GM18873 (cell line): ENCODE measurements around the gene BRMS1.
"Not testable (repeated sequence)": the region's sequence is repeated elsewhere in the genome, so short reads cannot be mapped to it uniquely, and the experiment has no call there.

ENCODE experiments used
- ATAC-seq: cut with Tn5 transposase; IDR thresholded peaks from one replicate; pipeline ENCODE4 v1.9.1; 2021; ENCODE audit warnings: mild to moderate bottlenecking, moderate library complexity, moderate number of reproducible peaks; ENCODE audit not compliant: unreplicated experiment, low FRiP score

BRMS1 gene

DNA sequence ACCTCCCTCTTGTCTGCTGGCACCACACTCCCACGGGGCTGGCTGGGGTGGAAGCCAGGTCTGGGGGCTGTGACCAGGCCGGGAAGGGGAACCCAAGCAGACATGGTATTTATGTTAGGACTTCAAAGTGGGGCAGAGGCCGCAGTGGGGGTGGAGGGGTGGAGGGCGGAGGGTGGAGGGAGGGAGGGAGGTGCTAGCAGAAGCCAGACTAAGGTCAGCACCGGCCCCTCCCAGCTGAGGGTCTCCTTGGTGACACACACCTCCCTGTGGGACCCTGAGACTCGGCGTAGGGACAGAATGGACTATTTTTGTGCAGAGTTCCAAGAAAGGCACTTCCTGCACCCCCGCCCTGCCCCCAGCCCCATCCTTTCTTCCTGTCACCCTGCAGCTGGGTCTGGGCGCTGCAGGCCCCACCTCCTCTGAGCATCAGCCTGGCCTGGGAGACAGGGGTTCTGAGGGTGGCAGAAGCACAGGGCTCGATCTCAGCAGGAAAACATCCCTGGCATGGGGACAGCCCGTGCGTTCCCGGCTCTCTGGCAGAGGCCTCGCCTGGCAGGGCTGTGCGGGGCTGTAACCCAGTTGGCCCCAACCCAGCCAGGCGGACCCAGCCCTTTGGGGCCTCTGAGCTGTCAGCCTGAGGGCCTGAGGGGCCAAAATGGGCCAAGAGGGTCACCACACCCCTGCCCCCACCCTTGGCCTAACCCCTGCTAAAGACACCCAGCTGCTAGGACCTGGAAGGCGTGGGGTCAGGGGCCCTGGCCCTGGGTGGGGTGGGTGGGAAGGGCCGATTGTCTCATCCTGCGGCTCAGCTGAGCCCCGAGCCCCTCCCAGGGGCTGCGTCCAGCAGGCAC lies 18.4 kb downstream of the BRMS1 start:
- ATAC-seq = no peak

DNA sequence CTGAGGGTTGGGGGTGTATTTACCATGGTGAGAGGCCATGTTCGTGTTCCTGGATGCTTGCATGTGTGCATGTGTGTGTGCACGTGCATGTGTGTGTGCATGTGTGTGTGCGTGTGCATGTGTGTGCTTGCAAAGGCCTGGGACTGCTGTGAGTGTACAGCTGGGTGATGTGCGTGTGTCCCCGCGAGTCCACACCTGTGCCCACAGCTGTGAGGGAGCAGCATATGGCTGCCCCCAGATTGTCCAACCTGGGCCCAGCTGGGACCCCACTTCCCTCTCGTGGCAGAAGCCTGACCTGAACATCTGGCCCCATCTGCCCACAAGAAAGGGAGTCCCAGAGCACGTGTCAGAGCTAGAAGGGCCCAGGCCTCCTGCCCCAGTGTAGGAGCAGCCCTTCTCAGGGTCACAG lies 19.6 kb downstream of the BRMS1 start:
- no peak for ATAC-seq

DNA sequence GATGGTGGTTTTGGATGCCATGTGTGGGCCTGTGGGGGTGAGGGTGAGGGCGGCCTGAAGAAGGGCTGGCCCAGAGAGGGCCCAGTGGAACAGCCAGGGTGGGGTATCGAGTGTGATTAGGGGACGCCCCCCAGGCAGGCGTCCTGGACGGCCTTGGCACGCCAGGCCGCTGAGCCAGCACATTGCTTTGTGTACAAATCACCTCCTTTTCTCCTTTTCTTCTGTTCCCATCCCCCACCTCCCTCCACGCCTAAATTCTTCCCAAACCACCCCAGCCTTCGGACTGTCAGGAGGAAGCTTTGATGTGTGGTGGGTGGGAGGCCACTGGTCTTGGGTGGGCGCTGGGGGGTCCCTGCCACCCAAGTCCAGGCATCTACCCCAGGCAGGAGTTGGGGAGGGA lies 20.2 kb downstream of the BRMS1 start:
- ATAC-seq = no peak

DNA sequence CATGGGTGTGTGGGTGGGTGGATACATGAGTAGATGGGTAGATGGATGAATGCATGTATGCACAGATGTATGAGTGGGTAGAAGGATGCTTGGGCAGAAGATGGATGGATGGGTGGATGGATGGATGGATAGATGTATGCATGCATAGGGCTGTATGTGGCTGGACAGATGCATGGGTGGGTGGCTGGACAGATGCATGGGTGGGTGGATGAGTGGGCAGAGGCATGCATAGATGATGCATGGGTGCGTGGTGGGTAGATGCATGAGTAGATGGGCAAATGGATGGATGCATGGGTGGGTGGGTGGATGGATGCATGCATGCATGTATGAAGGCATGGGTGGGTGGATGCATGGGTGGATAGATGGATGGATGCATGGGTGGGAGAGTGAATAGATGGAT lies 21.2 kb downstream of the BRMS1 start:
- ATAC-seq = no peak

- ATAC-seq = no peak
Measured at GRCh38 chr11:66322732-66323427, 22.0 kb downstream of the BRMS1 start.

- no peak for ATAC-seq
Measured at GRCh38 chr11:66321606-66322005, 23.3 kb downstream of the BRMS1 start.

GRCh38 chr11:66320748-66321147 lies 24.2 kb downstream of the BRMS1 start:
- ATAC-seq = not testable (repeated sequence)

DNA sequence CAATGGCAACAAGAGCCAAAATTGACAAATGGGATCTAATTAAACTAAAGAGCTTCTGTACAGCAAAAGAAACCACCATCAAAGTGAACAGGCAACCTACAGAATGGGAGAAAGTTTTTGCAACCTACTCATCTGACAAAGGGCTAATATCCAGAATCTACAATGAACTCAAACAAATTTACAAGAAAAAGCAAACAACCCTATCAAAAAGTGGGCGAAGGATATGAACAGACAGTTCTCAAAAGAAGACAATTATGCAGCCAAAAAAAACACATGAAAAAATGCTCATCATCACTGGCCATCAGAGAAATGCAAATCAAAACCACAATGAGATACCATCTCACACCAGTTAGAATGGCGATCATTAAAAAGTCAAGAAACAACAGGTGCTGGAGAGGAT lies 24.6 kb downstream of the BRMS1 start:
- ATAC-seq = not testable (repeated sequence)

- ATAC-seq = no peak
Measured at GRCh38 chr11:66318600-66318970, 26.3 kb downstream of the BRMS1 start.

DNA sequence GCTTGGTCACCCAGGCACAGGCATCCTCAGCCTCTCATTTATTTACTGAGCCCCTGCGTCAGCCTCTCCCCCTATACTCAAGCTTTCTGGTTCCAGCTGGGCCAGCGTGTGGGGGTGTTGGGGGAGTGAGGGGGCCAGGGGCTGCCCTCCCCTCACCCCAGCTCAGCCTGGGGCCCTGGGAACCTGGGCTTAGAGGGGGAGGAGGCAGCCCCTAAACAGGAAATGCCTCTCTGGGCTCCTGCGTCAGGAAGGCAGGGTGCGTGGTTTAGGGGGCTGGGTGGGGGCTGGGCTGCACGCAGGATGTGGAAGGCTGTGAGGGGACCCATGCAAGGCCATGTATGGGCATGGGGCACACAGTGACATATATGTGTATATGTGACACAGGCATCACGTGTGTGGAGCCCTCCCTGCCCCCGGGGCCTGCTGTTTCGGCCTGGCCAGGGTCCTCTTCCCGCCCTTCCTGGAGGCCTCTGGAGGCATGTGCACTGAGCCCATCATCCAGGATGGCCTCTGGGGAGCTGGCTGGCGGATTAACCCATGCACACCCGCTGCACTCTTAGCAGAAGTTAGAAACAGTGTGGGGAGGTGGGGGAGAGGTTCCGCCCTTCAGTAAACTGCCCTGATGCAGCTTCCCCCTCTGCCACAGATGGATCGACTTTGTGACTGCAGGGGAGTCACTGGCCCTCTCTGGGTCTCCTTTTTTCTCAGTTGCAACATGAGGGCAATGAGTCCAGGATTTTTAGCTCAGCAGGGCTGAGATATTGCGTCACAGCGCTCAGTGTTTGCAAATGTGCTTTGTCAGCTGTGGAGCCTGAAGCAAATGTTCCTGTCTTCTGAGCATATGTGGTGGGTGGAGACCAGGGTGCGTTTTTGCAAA lies 26.9 kb downstream of the BRMS1 start:
- ATAC-seq = no peak

GRCh38 chr11:66317322-66317722 lies 27.6 kb downstream of the BRMS1 start:
- no peak for ATAC-seq

DNA sequence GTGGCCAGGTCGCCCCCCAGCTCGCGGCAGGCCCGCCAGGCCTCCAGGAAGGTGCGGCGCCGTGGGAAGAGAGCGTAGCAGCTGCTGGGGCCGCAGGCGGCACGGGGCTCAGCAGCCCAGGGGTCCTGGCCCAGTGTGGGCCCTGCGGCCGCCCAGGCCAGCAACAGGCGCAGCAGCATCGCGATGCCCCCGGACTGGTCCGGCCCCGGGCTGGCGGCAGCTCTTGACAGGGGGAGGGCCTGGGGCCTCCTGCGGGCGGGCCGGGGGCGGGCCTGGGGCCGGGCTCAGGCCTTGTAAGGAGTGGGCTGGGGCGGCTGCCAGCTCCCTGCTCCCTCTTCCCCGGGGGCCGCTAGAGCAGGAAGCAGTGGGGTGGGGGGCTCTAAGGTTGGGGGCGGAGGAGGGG lies 28.1 kb downstream of the BRMS1 start, which contains the start of gene CD248:
Gene CD248, minus strand, starts transcription at position 196 of the 403 bp plus-strand sequence. Its CDS starts 17 bp downstream, at position 179.
- no peak for ATAC-seq

DNA sequence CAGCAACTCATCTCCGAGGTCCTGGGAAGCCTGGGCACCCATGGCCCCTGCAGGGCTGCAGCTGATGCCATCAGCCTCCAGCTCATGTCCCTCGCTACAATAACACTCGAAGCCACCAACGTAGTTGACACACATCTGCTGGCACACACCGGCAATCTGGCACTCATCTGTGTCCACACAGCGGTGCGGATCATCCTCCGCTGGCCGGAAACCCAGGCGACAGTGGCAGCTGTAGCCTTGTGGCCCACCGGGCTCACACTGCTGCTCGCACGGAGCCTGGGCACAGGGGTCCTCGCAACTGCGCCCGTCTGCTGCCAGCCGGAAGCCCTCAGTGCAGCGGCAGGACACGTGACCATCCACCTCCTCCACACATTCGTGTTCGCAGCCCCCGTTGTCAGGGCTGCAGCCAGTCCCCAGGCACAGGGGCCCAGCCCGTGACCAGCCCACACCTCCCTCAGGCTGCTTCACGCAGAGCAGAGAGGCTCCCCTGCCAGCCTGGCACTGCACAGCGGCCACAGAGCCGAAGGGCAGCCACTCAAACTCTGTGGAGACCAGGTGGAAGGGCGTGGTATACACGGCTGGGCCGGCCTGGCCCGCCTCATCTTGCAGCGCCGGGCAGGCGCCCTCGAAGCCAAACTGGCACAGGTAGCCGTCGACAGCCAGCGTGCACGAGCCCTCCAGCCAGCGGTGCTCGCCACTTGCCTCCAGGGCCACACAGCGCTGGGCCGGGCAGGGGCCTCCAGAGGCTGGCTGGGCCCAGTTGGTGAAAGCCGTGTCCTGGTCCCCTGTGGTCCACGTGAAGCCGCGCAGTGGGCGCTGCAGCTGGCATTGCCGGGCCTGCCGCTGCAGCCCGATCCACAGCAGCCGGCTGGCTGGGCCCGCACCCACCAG lies 28.7 kb downstream of the BRMS1 start:
- no peak for ATAC-seq

- ATAC-seq = no peak
Measured at GRCh38 chr11:66315498-66315885, 29.4 kb downstream of the BRMS1 start.

DNA sequence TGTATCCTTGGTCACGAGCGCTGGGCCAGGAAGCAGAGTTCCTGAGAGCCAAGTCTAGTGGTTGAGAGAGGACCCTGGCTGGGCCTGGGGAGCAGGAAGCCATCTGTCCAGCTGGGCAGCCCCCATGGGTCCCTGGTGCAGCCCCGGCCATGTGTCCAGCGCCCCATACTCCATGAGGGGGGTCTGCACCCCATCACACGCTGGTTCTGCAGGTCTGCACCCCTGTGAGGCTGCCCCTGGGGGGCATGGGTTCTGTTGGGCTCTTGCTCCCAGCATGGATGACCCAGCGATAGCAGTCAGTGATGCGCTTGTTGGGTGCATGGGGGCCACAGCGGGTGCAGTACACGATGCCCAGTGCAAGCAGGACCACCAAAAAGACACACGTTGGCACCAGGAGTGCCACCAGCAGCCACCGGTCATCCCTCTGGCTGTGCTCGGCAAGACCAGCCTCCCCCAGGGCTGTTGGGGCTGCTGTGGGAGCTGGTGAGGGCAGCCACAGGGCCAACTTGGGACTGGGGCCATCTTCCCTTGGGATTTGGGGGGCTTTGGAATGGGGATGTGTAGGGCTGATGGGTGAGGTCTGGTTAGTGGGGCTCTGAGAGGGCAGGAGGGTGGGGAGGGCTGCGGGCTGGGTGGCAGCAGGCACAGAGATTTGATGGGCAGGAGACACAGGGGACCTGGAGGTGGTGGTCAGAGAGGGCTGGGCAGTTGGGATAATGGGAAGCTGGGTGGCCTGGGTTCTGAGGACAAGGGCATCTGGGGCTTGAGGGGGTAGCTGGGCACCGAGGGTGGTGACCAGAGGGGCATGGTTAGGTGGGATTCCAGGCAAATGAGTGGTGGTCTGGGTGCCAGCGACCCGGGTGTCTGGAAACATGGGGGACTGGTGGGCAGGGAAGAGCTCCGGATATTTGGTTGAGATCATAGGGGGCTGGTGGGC lies 30.1 kb downstream of the BRMS1 start:
- no peak for ATAC-seq

DNA sequence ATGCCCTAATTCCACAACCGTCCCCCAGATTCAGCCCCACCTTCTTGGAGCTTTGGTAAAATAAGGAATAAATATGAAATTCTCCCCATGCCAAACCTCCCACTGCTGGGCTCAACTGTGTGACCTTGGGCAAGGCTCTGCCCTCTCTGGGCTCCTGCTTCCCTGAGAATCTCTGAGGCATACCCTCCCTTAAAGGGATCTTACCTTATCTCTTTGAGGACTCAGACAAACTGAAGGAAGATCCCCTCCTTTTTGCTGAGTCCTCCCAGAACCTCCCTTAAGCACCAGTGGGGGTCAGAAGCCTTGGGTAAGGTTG lies 30.8 kb downstream of the BRMS1 start:
- ATAC-seq = no peak

DNA sequence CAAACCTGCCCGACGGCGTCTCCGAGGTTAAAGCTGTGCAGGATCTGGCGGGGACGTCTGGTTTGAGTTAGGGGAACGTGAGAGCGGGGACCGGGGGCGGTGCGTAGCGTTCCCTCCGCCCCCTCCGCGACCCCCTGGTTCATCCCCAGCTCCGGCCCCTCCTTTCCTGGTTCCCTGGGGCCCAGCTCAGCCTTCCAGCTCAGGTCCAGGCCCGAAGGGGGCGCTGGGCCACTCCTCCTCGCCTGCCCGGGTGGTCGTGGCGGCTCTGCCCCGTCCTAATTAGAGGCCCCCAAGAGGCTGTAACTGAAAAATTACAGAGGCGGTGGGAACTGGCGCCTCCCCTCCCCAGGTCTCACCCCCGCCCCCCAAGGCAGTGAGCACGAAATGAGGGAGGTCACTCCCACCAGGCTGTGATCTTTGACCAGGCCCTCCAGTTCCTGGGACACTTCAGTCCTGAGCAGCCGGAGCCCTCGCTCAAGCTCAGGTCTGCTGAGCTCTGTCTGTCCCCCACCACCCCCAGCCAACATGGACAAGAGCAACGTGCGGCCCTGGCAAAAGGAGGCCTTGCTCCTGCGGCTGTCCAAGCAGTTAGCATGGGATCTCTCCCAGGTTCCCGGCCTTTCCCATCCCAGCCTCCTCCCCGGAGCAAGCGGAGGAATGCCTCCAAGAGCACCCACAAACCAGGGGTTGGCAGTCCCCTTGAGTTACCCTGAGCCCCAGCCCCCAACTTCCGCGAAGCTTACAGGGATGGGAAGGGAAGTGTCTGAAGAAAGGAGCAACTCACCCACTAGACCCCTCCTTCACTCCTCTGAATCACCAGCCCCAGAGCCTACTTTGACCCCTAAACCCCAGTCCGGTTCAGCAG lies 31.4 kb downstream of the BRMS1 start:
- ATAC-seq = no peak
